ENCODE results near the gene CSRNP3.

- TF ChIP-seq CTCF (conservative IDR thresholded peaks at IDR 0.05; ENCODE audit: low read depth, low read length) (no peak), EZH2 (IDR thresholded peaks at IDR 0.05; ENCODE audit: borderline replicate concordance, low read depth, low read length, poor library complexity, severe bottlenecking) (no peak)
Measured at GRCh38 chr2:165586019-165586418, 116.5 kb downstream of the CSRNP3 start.
